GM12878 (cell line): ENCODE data around the gene CCDC28B. TPM values are rescaled to one million over a fixed set of nuclear protein-coding genes. Genes with fewer than 3 reads are reported as not detected.
A peak's percentile ranks its signal among the peaks of the same experiment; 100 is the strongest.

Experiments used
- CBX5 ChIP-seq: sonication (generic); IDR thresholded peaks from 2 replicates; pipeline ENCODE4 v1.6.1; 2016; ENCODE audit warnings: low read depth, moderate library complexity, mild to moderate bottlenecking, inconsistent platforms
- EGR1 ChIP-seq, 2 experiments: IDR thresholded peaks; 1 replicate in 1 of 2; 2 replicates in 1 of 2; pipeline ENCODE4 v1.6.1; 2011 to 2012; ENCODE audit warnings: low read depth in 2 of 2, low read length in 2 of 2, borderline replicate concordance in 1 of 2, mild to moderate bottlenecking in 1 of 2, moderate library complexity in 1 of 2
- ESRRA ChIP-seq: IDR thresholded peaks from 2 replicates; pipeline ENCODE4 v1.6.1; 2012; ENCODE audit warnings: mild to moderate bottlenecking, low read length, improper control_type of control experiment
- MEF2B ChIP-seq: fragments of 450-650 bp; IDR thresholded peaks from 2 replicates; pipeline ENCODE4 v1.6.1; 2018; ENCODE audit warnings: mild to moderate bottlenecking, moderate library complexity; ENCODE audit not compliant: partially characterized antibody, poor library complexity, severe bottlenecking
- MXI1 ChIP-seq: fragments of 150-350 bp; IDR thresholded peaks from 2 replicates; pipeline ENCODE4 v1.6.1; 2011; ENCODE audit warnings: low read depth, mild to moderate bottlenecking, inconsistent platforms, low read length, improper control_type of control experiment
- NFIC ChIP-seq: IDR thresholded peaks from 2 replicates; pipeline ENCODE4 v1.6.1; 2012; ENCODE audit warnings: low read depth, mild to moderate bottlenecking, inconsistent platforms, low read length, moderate library complexity
- POLR2AphosphoS2 ChIP-seq: IDR thresholded peaks from 2 replicates; pipeline ENCODE4 v1.6.1; 2011; ENCODE audit warnings: low read depth, mild to moderate bottlenecking, low read length, improper control_type of control experiment, moderate library complexity
- RAD51 ChIP-seq: fragments of 450-650 bp; IDR thresholded peaks from 2 replicates; pipeline ENCODE4 v1.6.1; 2016; ENCODE audit warnings: moderate library complexity, mild to moderate bottlenecking, inconsistent platforms
- RBBP5 ChIP-seq: fragments of 200-600 bp; sonication (generic); conservative IDR thresholded peaks from 2 replicates; pipeline ENCODE4 v1.6.1; 2016
- SMC3 ChIP-seq: IDR thresholded peaks from 2 replicates; pipeline ENCODE4 v1.6.1; 2011; ENCODE audit warnings: low read length, improper control_type of control experiment, borderline replicate concordance
- TCF12 ChIP-seq: IDR thresholded peaks from 2 replicates; pipeline ENCODE4 v1.6.1; 2011; ENCODE audit warnings: low read depth, mild to moderate bottlenecking, low read length
- TCF7 ChIP-seq: IDR thresholded peaks from 2 replicates; pipeline ENCODE4 v1.6.1; 2014; ENCODE audit warnings: antibody characterized with exemption, borderline replicate concordance
- USF2 ChIP-seq: IDR thresholded peaks from 2 replicates; pipeline ENCODE4 v1.6.1; 2011; ENCODE audit warnings: low read depth, low read length, improper control_type of control experiment, borderline replicate concordance
- YY1 ChIP-seq: IDR thresholded peaks from 2 replicates; pipeline ENCODE4 v1.6.1; 2011; ENCODE audit warnings: low read depth, mild to moderate bottlenecking, low read length
- polyA plus RNA-seq, 11 experiments: library from polyadenylated mRNA; depleted of rRNA in 4 of 11; unstranded in 6 of 11; stranded (reverse) in 5 of 11; fragments of >200 nt; fragmentation: Nextera tagmentation in 4 of 11; fragmentation: Illumina TruSeq in 1 of 11; extraction: Ambion mirVana in 4 of 11; extraction: Trizol in 1 of 11; gene quantifications; 1 replicate in 1 of 11; 2 replicates in 10 of 11; pipeline versions ENCODE4 v1.2.1 to v1.2.3, GENCODE V29; 2011 to 2016; ENCODE audit warnings: inconsistent platforms in 2 of 11, missing spikeins in 2 of 11, low read depth in 1 of 11
- total RNA-seq, 4 experiments: library from RNA; depleted of rRNA in 3 of 4; stranded (reverse); fragments of >200 nt in 3 of 4; fragmentation: Illumina TruSeq in 1 of 4; extraction: Trizol in 1 of 4; gene quantifications; 2 replicates each; pipeline versions ENCODE4 v1.2.1 to v1.2.3, GENCODE V29; 2013 to 2021
- TF ChIP-seq, protein P1 (sequence below): fragments of 450-650 bp; IDR thresholded peaks from 2 replicates; pipeline ENCODE4 v1.6.1; 2017; ENCODE audit warnings: mild to moderate bottlenecking, moderate library complexity
- TF ChIP-seq, protein P2 (sequence below), 3 experiments: IDR thresholded peaks in 2 of 3; conservative IDR thresholded peaks in 1 of 3; 2 replicates each; pipeline ENCODE4 v1.5.1; 2011; ENCODE audit warnings: low read depth in 3 of 3, low read length in 3 of 3, mild to moderate bottlenecking in 3 of 3, control low read depth in 2 of 3, moderate library complexity in 2 of 3, inconsistent platforms in 1 of 3, mixed read lengths in 1 of 3; ENCODE audit not compliant: control insufficient read depth in 2 of 3, insufficient read depth in 1 of 3; ENCODE audit errors: extremely low read depth in 1 of 3
- TF ChIP-seq, protein P3 (sequence below): fragments of 450-650 bp; IDR thresholded peaks from 2 replicates; pipeline ENCODE4 v1.6.1; 2016; ENCODE audit warnings: mild to moderate bottlenecking, moderate library complexity, borderline replicate concordance

Gene CCDC28B
- total and polyA plus RNA-seq, 10 of the 15 experiments (the other 5 are each of a cell fraction or from before 2014, with no cell fraction given), result 10.5 to 135 (median 90.6) TPM

DNA sequence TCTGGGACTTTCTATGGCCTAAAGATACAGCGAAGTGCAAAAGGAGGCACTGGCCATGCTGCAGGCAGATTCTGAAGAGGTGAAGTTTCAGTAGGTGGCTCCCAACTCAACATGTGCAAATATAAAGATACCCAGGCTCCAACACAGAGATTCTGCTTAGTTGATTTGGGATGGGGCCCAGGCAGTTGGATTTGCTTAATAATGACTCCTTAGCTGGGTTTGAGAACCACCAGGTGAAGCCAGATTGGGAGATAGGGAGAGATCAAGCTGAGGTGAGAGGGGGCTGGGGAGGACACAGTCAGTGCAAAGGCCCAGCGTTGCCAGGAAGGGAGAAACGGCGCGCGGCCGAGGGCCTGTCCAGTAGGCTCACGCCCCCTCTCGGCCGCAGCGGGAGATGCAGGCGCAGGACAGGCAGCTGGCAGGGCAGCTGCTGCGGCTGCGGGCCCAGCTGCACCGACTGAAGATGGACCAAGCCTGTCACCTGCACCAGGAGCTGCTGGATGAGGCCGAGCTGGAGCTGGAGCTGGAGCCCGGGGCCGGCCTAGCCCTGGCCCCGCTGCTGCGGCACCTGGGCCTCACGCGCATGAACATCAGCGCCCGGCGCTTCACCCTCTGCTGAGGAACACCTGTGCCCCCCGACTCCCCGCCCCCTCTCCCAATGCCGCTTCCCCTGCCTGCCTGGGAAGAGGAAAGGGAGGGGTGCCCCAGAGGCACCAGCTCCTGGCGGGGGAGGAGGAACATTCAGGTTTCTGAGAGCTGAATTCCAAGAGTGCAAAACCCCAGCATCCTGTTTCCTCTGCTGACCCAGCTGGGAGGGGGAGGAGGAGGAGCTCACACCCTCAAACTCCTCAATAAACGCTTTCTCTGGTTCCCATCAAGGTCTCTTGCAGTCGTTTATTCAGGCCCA is 47.8 kb downstream of the CCDC28B start (continued):
- TF ChIP-seq USF2 (no peak), MEF2B (no peak), ESRRA (no peak), CBX5 (no peak), NFIC (no peak), YY1 (peak; percentile 37; the same call in 1 of the 2 replicates), RAD51 (no peak), RBBP5 (no peak), SMC3 (peak; percentile 57; the same call in 1 of the 2 replicates), EGR1 (IDR thresholded peaks at IDR 0.05; ENCODE audit: borderline replicate concordance in 1 of 2, low read depth in 2 of 2, low read length in 2 of 2) (no peak), MXI1 (no peak), POLR2AphosphoS2 (no peak), TCF7 (no peak), TCF12 (peak; percentile 100)
- TF ChIP-seq, protein P1, sequence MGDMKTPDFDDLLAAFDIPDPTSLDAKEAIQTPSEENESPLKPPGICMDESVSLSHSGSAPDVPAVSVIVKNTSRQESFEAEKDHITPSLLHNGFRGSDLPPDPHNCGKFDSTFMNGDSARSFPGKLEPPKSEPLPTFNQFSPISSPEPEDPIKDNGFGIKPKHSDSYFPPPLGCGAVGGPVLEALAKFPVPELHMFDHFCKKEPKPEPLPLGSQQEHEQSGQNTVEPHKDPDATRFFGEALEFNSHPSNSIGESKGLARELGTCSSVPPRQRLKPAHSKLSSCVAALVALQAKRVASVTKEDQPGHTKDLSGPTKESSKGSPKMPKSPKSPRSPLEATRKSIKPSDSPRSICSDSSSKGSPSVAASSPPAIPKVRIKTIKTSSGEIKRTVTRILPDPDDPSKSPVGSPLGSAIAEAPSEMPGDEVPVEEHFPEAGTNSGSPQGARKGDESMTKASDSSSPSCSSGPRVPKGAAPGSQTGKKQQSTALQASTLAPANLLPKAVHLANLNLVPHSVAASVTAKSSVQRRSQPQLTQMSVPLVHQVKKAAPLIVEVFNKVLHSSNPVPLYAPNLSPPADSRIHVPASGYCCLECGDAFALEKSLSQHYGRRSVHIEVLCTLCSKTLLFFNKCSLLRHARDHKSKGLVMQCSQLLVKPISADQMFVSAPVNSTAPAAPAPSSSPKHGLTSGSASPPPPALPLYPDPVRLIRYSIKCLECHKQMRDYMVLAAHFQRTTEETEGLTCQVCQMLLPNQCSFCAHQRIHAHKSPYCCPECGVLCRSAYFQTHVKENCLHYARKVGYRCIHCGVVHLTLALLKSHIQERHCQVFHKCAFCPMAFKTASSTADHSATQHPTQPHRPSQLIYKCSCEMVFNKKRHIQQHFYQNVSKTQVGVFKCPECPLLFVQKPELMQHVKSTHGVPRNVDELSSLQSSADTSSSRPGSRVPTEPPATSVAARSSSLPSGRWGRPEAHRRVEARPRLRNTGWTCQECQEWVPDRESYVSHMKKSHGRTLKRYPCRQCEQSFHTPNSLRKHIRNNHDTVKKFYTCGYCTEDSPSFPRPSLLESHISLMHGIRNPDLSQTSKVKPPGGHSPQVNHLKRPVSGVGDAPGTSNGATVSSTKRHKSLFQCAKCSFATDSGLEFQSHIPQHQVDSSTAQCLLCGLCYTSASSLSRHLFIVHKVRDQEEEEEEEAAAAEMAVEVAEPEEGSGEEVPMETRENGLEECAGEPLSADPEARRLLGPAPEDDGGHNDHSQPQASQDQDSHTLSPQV, result no peak
- TF ChIP-seq, protein P2, sequence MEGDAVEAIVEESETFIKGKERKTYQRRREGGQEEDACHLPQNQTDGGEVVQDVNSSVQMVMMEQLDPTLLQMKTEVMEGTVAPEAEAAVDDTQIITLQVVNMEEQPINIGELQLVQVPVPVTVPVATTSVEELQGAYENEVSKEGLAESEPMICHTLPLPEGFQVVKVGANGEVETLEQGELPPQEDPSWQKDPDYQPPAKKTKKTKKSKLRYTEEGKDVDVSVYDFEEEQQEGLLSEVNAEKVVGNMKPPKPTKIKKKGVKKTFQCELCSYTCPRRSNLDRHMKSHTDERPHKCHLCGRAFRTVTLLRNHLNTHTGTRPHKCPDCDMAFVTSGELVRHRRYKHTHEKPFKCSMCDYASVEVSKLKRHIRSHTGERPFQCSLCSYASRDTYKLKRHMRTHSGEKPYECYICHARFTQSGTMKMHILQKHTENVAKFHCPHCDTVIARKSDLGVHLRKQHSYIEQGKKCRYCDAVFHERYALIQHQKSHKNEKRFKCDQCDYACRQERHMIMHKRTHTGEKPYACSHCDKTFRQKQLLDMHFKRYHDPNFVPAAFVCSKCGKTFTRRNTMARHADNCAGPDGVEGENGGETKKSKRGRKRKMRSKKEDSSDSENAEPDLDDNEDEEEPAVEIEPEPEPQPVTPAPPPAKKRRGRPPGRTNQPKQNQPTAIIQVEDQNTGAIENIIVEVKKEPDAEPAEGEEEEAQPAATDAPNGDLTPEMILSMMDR (IDR thresholded peaks at IDR 0.05 in 2 of 3, conservative IDR thresholded peaks at IDR 0.05 in 1 of 3; ENCODE audit: control insufficient read depth in 2 of 3, extremely low read depth in 1 of 3, insufficient read depth in 1 of 3, low read depth in 3 of 3, low read length in 3 of 3), result peak; percentile 89 to 99 (median 96)
- TF ChIP-seq, protein P3, sequence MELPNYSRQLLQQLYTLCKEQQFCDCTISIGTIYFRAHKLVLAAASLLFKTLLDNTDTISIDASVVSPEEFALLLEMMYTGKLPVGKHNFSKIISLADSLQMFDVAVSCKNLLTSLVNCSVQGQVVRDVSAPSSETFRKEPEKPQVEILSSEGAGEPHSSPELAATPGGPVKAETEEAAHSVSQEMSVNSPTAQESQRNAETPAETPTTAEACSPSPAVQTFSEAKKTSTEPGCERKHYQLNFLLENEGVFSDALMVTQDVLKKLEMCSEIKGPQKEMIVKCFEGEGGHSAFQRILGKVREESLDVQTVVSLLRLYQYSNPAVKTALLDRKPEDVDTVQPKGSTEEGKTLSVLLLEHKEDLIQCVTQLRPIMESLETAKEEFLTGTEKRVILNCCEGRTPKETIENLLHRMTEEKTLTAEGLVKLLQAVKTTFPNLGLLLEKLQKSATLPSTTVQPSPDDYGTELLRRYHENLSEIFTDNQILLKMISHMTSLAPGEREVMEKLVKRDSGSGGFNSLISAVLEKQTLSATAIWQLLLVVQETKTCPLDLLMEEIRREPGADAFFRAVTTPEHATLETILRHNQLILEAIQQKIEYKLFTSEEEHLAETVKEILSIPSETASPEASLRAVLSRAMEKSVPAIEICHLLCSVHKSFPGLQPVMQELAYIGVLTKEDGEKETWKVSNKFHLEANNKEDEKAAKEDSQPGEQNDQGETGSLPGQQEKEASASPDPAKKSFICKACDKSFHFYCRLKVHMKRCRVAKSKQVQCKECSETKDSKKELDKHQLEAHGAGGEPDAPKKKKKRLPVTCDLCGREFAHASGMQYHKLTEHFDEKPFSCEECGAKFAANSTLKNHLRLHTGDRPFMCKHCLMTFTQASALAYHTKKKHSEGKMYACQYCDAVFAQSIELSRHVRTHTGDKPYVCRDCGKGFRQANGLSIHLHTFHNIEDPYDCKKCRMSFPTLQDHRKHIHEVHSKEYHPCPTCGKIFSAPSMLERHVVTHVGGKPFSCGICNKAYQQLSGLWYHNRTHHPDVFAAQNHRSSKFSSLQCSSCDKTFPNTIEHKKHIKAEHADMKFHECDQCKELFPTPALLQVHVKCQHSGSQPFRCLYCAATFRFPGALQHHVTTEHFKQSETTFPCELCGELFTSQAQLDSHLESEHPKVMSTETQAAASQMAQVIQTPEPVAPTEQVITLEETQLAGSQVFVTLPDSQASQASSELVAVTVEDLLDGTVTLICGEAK, result no peak
